HG03342 (cell line): Measurements from ENCODE around the gene LRRIQ1.

ENCODE experiments used
- ATAC-seq: cut with Tn5 transposase; IDR thresholded peaks from one replicate; pipeline ENCODE4 v1.9.1; 2021; ENCODE audit warnings: mild to moderate bottlenecking, moderate library complexity; ENCODE audit not compliant: unreplicated experiment

The LRRIQ1 gene

DNA sequence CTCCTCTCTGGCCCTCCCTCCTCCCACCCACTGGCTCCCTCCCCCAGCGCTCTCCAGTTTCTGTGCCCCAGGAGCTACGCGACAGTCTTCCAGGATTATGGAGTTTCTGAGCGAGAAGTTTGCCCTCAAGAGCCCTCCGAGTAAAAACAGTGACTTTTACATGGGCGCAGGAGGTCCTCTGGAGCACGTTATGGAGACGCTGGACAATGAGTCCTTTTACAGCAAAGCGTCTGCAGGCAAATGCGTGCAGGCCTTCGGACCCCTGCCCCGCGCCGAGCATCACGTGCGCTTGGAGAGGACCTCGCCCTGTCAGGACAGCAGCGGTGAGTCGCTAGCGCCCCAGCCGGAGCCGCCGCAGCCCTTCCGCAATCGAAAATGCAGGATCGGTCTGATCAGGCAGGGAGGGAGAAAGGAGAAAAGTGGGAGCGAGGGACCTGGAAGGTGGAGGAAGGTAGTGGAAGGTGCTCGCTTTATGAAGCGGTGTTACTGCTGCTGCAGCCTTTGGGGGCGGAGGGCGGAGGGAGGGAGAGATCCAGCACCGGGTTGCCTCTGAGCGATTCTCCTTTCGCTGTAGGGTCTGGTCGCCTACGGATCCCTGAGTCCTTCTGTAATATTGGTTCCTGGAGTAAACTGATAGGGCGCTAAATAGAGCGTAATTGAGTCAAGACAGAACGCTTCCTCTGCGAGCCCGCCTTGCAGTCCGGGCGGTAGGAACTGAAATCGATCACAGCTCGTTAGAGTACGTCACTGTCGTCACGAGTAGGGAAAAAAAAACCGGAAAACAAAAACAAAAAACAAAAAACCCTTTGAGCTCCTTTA, 244.2 kb downstream of the LRRIQ1 start, which contains the start of gene ALX1:
TSS of gene ALX1 (plus strand) at position 56 of the 819 bp plus-strand sequence. CDS start at position 98, 42 bp downstream.
- no peak for ATAC-seq

DNA sequence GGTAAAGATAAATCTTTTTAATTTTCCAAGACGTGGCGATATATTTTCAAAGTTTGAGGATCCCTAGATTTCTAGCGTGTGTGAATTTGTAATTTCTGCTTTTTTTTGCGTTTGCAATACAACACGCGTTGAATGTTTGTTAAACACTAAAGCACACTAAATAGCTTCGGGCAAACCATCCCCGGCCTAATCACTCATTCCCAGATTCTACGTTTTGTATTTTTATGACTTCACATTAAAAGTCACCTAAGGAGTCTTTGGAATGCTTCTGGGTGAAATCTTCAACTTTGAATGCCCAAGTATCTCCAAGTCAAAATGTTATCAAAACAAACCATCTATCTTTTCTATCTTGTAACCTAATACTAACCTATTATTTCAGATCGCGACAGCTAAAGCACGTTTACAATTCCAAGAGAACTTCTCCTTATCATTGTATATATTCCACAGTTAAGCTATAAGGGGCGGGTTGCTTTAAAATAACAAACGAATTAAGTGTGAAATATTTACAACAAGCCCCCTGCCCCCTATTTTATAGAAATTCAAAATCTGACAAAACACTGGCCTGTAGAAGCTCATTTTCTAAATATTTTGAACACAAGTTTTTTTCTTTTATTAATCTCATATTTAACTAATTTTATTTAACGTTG, 245.0 kb downstream of the LRRIQ1 start:
- no peak for ATAC-seq

DNA sequence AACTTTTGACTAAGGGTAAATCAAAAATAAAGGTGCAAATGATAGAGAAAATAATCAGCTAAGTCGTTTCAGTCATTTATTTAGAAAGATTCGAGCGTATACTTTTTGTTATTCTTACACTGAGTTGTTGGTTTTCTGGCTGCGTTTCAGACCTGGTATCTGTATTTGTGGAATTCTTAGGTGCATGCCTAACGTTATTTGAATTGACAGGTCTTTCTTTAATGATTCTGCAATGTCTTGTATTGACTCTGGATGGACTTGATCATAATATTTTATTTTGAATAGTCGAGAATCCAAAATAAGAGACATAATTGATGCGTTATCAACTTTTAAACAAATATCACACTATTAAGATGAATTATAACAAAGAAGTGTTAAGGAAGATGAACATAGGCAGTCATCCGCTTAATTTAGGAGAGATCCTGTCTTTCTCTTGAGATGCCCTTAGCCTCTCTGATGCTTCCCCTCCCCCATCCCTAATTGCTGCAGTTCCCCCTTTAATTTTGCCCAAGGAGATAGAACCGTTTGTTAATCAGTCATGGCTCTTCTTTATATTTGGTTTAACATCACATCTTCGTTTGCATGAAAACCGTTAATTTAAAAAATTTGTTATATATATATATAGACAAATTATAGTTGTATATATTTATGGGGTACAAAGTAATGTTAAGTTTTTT, 245.6 kb downstream of the LRRIQ1 start:
- ATAC-seq = no peak

DNA sequence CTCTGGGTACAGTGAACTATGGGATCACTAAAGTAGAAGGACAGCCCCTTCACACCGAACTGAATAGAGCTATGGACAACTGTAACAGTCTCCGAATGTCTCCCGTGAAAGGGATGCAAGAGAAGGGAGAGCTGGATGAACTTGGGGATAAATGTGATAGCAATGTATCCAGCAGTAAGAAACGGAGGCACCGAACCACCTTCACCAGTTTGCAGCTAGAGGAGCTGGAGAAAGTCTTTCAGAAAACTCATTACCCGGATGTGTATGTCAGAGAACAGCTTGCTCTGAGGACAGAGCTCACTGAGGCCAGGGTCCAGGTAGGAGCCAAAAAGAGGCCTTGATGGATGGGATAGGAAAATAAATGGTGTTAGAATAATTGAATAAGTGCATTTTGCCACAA, 247.4 kb downstream of the LRRIQ1 start:
- no peak for ATAC-seq
